Uterus (tissue), 4 donors: ENCODE data around the gene VKORC1L1. TPM values are rescaled to one million over a fixed set of nuclear protein-coding genes. Genes with fewer than 3 reads are reported as not detected.

Experiments
- DNase-seq, 2 donors: peaks; one replicate each; pipeline ENCODE4 v3.0.0-alpha.2; 2019 to 2020
- H3K27ac ChIP-seq, 2 donors: fragments of 200-600 bp; sonication (generic); 1 replicate in 1 of 2; 2 replicates in 1 of 2; pipeline ENCODE4 v1.5.1; 2016 to 2018
- H3K27me3 ChIP-seq, 2 donors: fragments of 200-600 bp; sonication (generic); one replicate each; pipeline ENCODE4 v1.5.1; 2018 to 2019; ENCODE audit warnings: control low read depth in 1 of 2
- H3K36me3 ChIP-seq, 2 donors: fragments of 200-600 bp; sonication (generic); one replicate each; pipeline ENCODE4 v1.5.1; 2019; ENCODE audit warnings: control low read depth in 1 of 2
- H3K4me1 ChIP-seq, 2 donors: fragments of 200-600 bp; sonication (generic); one replicate each; pipeline ENCODE4 v1.5.1; 2018 to 2019; ENCODE audit warnings: control low read depth in 1 of 2
- H3K4me3 ChIP-seq, 2 donors: fragments of 200-600 bp; sonication (generic); 1 replicate in 1 of 2; 2 replicates in 1 of 2; pipeline ENCODE4 v1.5.1; 2018 to 2019; ENCODE audit warnings: mild to moderate bottlenecking in 1 of 2
- H3K9me3 ChIP-seq, 2 donors: fragments of 200-600 bp; sonication (generic); one replicate each; pipeline ENCODE4 v1.5.1; 2019; ENCODE audit warnings: control low read depth in 1 of 2
- POLR2A ChIP-seq, 2 donors: fragments of 450-650 bp; IDR thresholded peaks; one replicate each; pipeline ENCODE4 v1.6.1; 2016; ENCODE audit warnings: antibody characterized with exemption in 2 of 2, mild to moderate bottlenecking in 1 of 2, moderate library complexity in 1 of 2
- intact Hi-C: fragments of 100-400 bp; cut with DNase I; formaldehyde crosslinking; loops from one replicate; pipeline ENCODE4 v1.15.1; 2023; ENCODE audit warnings: low total_unique reads
- total RNA-seq, 4 donors: library from RNA; depleted of rRNA in 3 of 4; stranded (reverse); fragments of >200 nt in 3 of 4; gene quantifications; one replicate each; pipeline versions ENCODE4 v1.1.0 to v1.2.4, GENCODE V29; 2014 to 2023
- TF ChIP-seq, protein P1 (sequence below), 4 experiments: fragments of 200-600 bp in 2 of 4; fragments of 450-650 bp in 2 of 4; sonication (generic) in 2 of 4; IDR thresholded peaks; one replicate each; pipeline ENCODE4 v1.5.1; 2016 to 2019; ENCODE audit warnings: antibody characterized with exemption in 4 of 4, mild to moderate bottlenecking in 2 of 4, moderate library complexity in 1 of 4
- donor health status: DM: yes; HTN: yes; CAD: no.

Gene VKORC1L1
- total RNA-seq, 4 donors from 2014 or later = 12.3 to 33.9 (median 20.6) TPM

DNA sequence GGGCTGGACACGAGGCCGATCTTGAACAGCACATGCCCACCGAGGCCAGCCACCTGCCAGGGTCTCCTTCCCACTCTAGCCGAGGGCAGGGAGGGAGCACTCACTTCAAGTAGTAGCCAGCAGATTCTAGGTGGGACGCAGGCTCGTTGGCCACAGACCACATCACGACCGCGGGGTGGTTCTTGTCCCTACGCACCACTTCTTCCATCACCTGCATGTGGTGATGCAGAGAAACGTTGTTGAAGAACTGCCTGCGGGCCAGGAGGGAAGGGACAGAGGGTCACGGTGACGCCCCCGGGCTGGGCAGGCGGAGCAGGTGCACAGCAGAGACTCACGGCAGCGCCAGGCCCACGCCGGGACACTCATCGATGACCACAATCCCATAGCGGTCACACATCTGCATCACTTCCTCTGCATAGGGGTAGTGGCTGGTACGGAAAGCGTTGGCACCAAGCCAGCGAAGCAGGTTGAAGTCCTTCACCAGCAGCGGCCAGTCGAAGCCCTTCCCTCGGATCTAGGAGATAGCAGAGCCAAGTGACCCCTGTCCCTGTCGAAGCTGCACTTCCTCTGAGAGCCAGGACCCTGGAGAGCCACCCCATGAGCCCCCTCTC is 101.4 kb downstream of the VKORC1L1 start:
- H3K4me3 ChIP-seq = no peak overlapping the region
- no peaks in the 10 kb centered on the region for H3K4me1 ChIP-seq
- H3K27me3 ChIP-seq = no peaks in the 10 kb centered on the region
- DNase-seq = no peak
- no peaks in the 10 kb centered on the region for H3K9me3 ChIP-seq
- TF ChIP-seq, protein P1, sequence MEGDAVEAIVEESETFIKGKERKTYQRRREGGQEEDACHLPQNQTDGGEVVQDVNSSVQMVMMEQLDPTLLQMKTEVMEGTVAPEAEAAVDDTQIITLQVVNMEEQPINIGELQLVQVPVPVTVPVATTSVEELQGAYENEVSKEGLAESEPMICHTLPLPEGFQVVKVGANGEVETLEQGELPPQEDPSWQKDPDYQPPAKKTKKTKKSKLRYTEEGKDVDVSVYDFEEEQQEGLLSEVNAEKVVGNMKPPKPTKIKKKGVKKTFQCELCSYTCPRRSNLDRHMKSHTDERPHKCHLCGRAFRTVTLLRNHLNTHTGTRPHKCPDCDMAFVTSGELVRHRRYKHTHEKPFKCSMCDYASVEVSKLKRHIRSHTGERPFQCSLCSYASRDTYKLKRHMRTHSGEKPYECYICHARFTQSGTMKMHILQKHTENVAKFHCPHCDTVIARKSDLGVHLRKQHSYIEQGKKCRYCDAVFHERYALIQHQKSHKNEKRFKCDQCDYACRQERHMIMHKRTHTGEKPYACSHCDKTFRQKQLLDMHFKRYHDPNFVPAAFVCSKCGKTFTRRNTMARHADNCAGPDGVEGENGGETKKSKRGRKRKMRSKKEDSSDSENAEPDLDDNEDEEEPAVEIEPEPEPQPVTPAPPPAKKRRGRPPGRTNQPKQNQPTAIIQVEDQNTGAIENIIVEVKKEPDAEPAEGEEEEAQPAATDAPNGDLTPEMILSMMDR (IDR thresholded peaks at IDR 0.05) = no peak
- no peak for TF ChIP-seq POLR2A (IDR thresholded peaks at IDR 0.05)
- H3K36me3 ChIP-seq = no peaks in the 10 kb centered on the region
- intact Hi-C loops = no loop called here
- H3K27ac ChIP-seq = no peak overlapping the region

DNA sequence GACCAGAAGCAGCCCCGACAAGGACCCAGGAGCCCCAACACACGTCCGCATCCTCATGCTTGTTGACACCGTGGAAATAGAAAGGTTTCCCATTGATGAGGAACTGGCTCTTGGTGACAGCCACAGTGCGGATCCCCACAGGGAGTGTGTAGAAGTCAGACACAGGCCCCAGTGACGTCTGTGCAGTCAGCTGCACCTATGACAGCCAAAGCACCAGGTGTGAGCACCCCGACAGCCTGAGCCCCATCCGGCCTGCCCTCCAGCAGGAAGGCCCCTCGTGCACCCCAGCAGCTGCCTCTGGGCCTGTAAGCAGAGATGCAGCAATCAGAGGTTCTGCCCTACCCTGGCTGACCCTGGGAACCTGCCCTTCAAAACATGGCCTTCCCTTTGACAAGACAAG is 102.0 kb downstream of the VKORC1L1 start:
- Histone ChIP-seq H3K36me3 (no peaks in the 10 kb centered on the region), H3K4me3 (no peak overlapping the region), H3K27me3 (no peaks in the 10 kb centered on the region), H3K9me3 (no peaks in the 10 kb centered on the region), H3K27ac (no peak overlapping the region), H3K4me1 (no peaks in the 10 kb centered on the region)
- DNase-seq = no peak
- intact Hi-C loops = no loop called here
- no peak for TF ChIP-seq POLR2A (IDR thresholded peaks at IDR 0.05)
- TF ChIP-seq, protein P1 (IDR thresholded peaks at IDR 0.05) = no peak

DNA sequence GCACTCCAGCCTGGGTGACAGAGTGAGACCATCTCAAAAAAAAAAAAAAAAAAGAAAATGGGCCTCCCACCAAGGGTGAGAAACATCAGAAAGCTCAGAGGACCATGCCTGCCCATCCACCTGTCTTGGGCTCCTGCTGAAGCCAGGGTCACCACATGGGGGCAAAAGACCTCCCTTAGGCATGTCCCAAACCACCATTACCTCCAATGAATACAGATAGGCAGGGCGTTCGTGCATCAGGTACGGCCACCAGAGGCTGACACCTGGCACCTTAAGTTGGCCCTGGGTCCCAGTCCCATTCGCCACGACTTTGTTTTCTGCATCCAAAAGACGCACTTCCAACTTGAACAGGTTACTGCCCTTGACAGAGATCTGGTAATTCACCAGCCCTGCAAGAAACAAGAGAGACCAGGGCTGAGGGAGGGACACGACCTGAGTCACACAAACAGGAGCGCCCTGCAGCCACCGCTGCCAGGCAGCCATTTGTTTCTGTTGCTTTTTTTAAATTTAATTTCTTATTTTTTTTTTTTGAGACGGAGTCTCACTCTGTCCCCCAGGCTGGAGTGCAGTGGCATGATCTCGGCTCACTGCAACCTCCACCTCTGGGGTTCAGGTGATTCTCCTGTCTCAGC is 103.1 kb downstream of the VKORC1L1 start:
- H3K27ac ChIP-seq = no peak overlapping the region
- H3K4me3 ChIP-seq = no peak overlapping the region
- TF ChIP-seq, protein P1 (IDR thresholded peaks at IDR 0.05) = no peak
- TF ChIP-seq POLR2A (IDR thresholded peaks at IDR 0.05) = no peak
- no peak for DNase-seq
- intact Hi-C loops = no loop called here
- H3K27me3 ChIP-seq = no peaks in the 10 kb centered on the region
- H3K9me3 ChIP-seq = no peaks in the 10 kb centered on the region
- peaks cover 0 to 7% of the 10 kb centered on the region in 2 donors for H3K4me1 ChIP-seq
- H3K36me3 ChIP-seq = no peaks in the 10 kb centered on the region

DNA sequence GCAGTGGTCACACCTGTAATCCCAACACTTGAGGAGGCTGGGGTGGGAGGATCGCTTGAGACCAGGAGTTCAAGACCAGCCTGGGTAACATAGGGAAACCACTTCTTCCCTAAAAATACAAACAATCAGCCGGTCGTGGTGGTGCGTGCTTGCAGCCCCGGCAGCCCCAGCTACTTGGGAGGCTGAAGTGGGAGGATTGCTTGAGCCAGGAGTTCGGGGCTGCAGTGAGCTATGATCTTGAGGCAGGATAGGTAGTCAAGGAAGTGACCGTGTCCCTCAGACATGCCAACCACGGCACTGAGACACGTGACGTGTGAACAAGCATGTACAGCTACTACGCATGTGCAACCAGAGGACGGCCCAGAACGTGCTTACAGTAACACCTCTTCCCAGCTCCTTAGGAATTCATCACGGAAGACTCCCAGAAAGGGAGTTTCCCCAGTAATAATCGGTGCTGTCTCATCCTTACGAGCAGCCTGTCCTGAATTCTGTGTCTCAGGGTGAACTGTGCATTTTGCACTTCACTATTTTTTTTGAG is 103.9 kb downstream of the VKORC1L1 start:
- H3K4me3 ChIP-seq = no peak overlapping the region
- H3K27ac ChIP-seq = no peak overlapping the region
- TF ChIP-seq, protein P1 (IDR thresholded peaks at IDR 0.05) = no peak
- TF ChIP-seq POLR2A (IDR thresholded peaks at IDR 0.05) = no peak
- no peaks in the 10 kb centered on the region for H3K9me3 ChIP-seq
- intact Hi-C loops = no loop called here
- H3K4me1 ChIP-seq = peaks cover 0 to 8% of the 10 kb centered on the region in 2 donors
- no peak for DNase-seq
- no peaks in the 10 kb centered on the region for H3K27me3 ChIP-seq
- no peaks in the 10 kb centered on the region for H3K36me3 ChIP-seq

DNA sequence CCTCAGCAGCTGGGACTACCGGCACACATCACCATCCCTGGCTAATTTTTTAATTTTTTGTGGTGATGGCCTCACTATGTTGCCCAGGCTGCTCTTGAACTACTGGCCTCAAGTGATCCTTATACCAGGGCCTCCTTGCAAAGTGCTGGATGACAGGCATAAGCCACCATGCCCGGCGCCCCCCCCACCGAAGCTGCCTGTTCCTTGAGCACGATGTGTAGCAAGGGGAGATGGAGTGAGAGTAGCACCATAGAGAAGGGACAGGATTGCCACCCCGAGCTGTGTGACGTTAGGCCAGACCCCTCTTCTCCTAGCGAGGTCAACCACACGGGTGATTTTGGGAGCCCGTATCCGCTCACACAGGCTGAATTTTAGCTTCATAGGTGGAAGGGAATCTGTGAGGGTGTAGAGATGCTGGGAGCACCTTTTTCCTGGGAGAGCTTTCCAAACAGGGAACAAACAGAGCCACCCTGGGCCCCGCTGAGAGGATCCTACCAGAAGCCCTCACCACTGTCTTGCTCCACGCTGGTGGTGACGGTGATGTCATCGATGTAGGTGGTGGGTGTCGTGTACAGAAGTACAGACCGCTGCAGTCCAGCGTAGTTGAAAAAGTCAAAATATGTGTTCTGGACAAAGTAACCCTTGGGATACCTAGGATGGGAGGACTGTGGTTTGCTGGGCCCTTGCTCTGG is 106.2 kb downstream of the VKORC1L1 start:
- Histone ChIP-seq H3K9me3 (no peaks in the 10 kb centered on the region), H3K4me3 (no peak overlapping the region), H3K36me3 (no peaks in the 10 kb centered on the region), H3K4me1 (peaks cover 0 to 8% of the 10 kb centered on the region in 2 donors), H3K27ac (no peak overlapping the region), H3K27me3 (no peaks in the 10 kb centered on the region)
- intact Hi-C loops = no loop called here
- no peak for DNase-seq
- TF ChIP-seq, protein P1 (IDR thresholded peaks at IDR 0.05) = no peak
- no peak for TF ChIP-seq POLR2A (IDR thresholded peaks at IDR 0.05)
